ENCODE data around the gene CRIP2.

GRCh38 chr14:105526776-105527380 is 52.3 kb downstream of the CRIP2 start:
- TF ChIP-seq NRF1 (IDR thresholded peaks at IDR 0.05; ENCODE audit: low read depth, low read length), result no peak
- no peak for TF ChIP-seq CTCF (IDR thresholded peaks at IDR 0.05; ENCODE audit: control extremely low read depth in 1 of 3, insufficient read depth in 1 of 3, low read depth in 1 of 3, low read length in 3 of 3)
- TF ChIP-seq ATF2 (IDR thresholded peaks at IDR 0.05; ENCODE audit: low read length), result no peak
- TF ChIP-seq SRF (IDR thresholded peaks at IDR 0.05; ENCODE audit: low read depth, low read length), result no peak
- TF ChIP-seq EP300 (IDR thresholded peaks at IDR 0.05; ENCODE audit: borderline replicate concordance in 1 of 2, low read depth in 2 of 2, low read length in 2 of 2), result no peak
- TF ChIP-seq POLR2A (IDR thresholded peaks at IDR 0.05; ENCODE audit: control extremely low read depth in 1 of 2, low read depth in 2 of 2, low read length in 2 of 2), result no peak
- TF ChIP-seq EZH2 (IDR thresholded peaks at IDR 0.05; ENCODE audit: low read depth, low read length, severe bottlenecking), result no peak
- TF ChIP-seq ZNF274 (IDR thresholded peaks at IDR 0.05; ENCODE audit: borderline replicate concordance, extremely low read depth, low read length), result no peak
- TF ChIP-seq CTBP2 (IDR thresholded peaks at IDR 0.05; ENCODE audit: borderline replicate concordance, insufficient read depth, insufficient read length, low read length), result no peak
- no peak for TF ChIP-seq TAF1 (IDR thresholded peaks at IDR 0.05; ENCODE audit: low read depth, low read length)
- no peak for TF ChIP-seq POLR2AphosphoS5 (IDR thresholded peaks at IDR 0.05; ENCODE audit: low read depth, low read length)
- TF ChIP-seq SUZ12 (IDR thresholded peaks at IDR 0.05; ENCODE audit: low read length), result no peak
- no peak for TF ChIP-seq BRCA1 (IDR thresholded peaks at IDR 0.05; ENCODE audit: low read depth, low read length)
